RWPE2 (cell line): Measurements from ENCODE around the gene PLCG2.
"Not testable (repeated sequence)": the region's sequence is repeated elsewhere in the genome, so short reads cannot be mapped to it uniquely, and the experiment has no call there.

Experiments used
- ATAC-seq: fragments of 200-7000 bp; cut with Tn5 transposase; 3 replicates; pipeline ENCODE4 v1.9.1; 2021; ENCODE audit warnings: low read depth
- DNase-seq: peaks from one replicate; pipeline ENCODE4 v3.0.0-alpha.2; 2020; ENCODE audit warnings: low spot score
- H3K27ac ChIP-seq: fragments of 450-650 bp; 2 replicates; pipeline ENCODE4 v1.5.1; 2017; ENCODE audit warnings: mild to moderate bottlenecking; ENCODE audit not compliant: poor library complexity, severe bottlenecking
- H3K27me3 ChIP-seq: fragments of 250-450 bp; sonication (Bioruptor Pico); 2 replicates; pipeline ENCODE4 v1.5.1; 2021; ENCODE audit warnings: mild to moderate bottlenecking, moderate library complexity; ENCODE audit not compliant: insufficient read depth, poor library complexity, severe bottlenecking
- H3K36me3 ChIP-seq: fragments of 250-450 bp; sonication (Bioruptor Pico); 2 replicates; pipeline ENCODE4 v1.5.1; 2020; ENCODE audit warnings: low read depth, mild to moderate bottlenecking, moderate library complexity
- H3K4me1 ChIP-seq: fragments of 250-450 bp; sonication (Bioruptor Pico); 2 replicates; pipeline ENCODE4 v1.5.1; 2021; ENCODE audit warnings: mild to moderate bottlenecking, moderate library complexity; ENCODE audit not compliant: insufficient read depth, poor library complexity, severe bottlenecking
- H3K4me3 ChIP-seq: fragments of 250-450 bp; sonication (Bioruptor Pico); 2 replicates; pipeline ENCODE4 v1.5.1; 2021; ENCODE audit warnings: mild to moderate bottlenecking, moderate library complexity; ENCODE audit not compliant: severe bottlenecking
- H3K9me3 ChIP-seq: fragments of 250-450 bp; sonication (Bioruptor Pico); 2 replicates; pipeline ENCODE4 v1.5.1; 2021; ENCODE audit warnings: mild to moderate bottlenecking, moderate library complexity; ENCODE audit not compliant: severe bottlenecking
- CTCF ChIP-seq: fragments of 450-650 bp; IDR thresholded peaks from one replicate; pipeline ENCODE4 v1.5.1; 2017; ENCODE audit warnings: mild to moderate bottlenecking, moderate library complexity; ENCODE audit not compliant: poor library complexity, severe bottlenecking

Gene PLCG2

GRCh38 chr16:81738783-81739496 lies 40.2 kb upstream of the PLCG2 start:
- Histone ChIP-seq H3K9me3 (no peaks in the 10 kb centered on the region), H3K4me1 (peaks cover 3% of the 10 kb centered on the region), H3K36me3 (no peaks in the 10 kb centered on the region), H3K4me3 (no peak overlapping the region), H3K27me3 (no peaks in the 10 kb centered on the region), H3K27ac (no peak overlapping the region)
- DNase-seq (no peak), ATAC-seq (no peak)
- TF ChIP-seq CTCF: no peak

GRCh38 chr16:81739503-81739902 lies 39.6 kb upstream of the PLCG2 start:
- no peak overlapping the region for H3K4me3 ChIP-seq
- no peak for TF ChIP-seq CTCF
- peaks cover 3% of the 10 kb centered on the region for H3K4me1 ChIP-seq
- no peak for DNase-seq
- no peaks in the 10 kb centered on the region for H3K36me3 ChIP-seq
- no peaks in the 10 kb centered on the region for H3K27me3 ChIP-seq
- no peak for ATAC-seq
- H3K9me3 ChIP-seq: no peaks in the 10 kb centered on the region
- H3K27ac ChIP-seq: no peak overlapping the region

- no peak overlapping the region for H3K27ac ChIP-seq
- ATAC-seq (no peak), DNase-seq (no peak)
- H3K9me3 ChIP-seq: no peaks in the 10 kb centered on the region
- no peak for TF ChIP-seq CTCF
- H3K36me3 ChIP-seq: no peaks in the 10 kb centered on the region
- H3K27me3 ChIP-seq: no peaks in the 10 kb centered on the region
- peaks cover 3% of the 10 kb centered on the region for H3K4me1 ChIP-seq
- H3K4me3 ChIP-seq: no peak overlapping the region
These were observed 38.9 kb upstream of the PLCG2 start for GRCh38 chr16:81740169-81740568.

- H3K4me1 ChIP-seq, DNase-seq, H3K36me3 ChIP-seq, H3K9me3 ChIP-seq, H3K27ac ChIP-seq, H3K4me3 ChIP-seq, H3K27me3 ChIP-seq, ATAC-seq: not testable (repeated sequence)
These were observed 37.7 kb upstream of the PLCG2 start for GRCh38 chr16:81741430-81741770.

- DNase-seq (no peak), ATAC-seq (no peak)
- no peak for TF ChIP-seq CTCF
- no peaks in the 10 kb centered on the region for H3K27me3 ChIP-seq
- H3K4me3 ChIP-seq: no peak overlapping the region
- H3K4me1 ChIP-seq: no peaks in the 10 kb centered on the region
- H3K27ac ChIP-seq: no peak overlapping the region
- H3K36me3 ChIP-seq: no peaks in the 10 kb centered on the region
- H3K9me3 ChIP-seq: no peaks in the 10 kb centered on the region
These were observed 34.7 kb upstream of the PLCG2 start for GRCh38 chr16:81744385-81744784.
